Measurements from ENCODE around the gene DYNLT4. TPM values are rescaled to one million over a fixed set of nuclear protein-coding genes. Genes with fewer than 3 reads are reported as not detected.

The DYNLT4 gene
- total and polyA plus RNA-seq, 2 of the 13 experiments (the other 11 are each of a cell fraction or from before 2014, with no cell fraction given): 0.77 TPM; not detected in 1

DNA sequence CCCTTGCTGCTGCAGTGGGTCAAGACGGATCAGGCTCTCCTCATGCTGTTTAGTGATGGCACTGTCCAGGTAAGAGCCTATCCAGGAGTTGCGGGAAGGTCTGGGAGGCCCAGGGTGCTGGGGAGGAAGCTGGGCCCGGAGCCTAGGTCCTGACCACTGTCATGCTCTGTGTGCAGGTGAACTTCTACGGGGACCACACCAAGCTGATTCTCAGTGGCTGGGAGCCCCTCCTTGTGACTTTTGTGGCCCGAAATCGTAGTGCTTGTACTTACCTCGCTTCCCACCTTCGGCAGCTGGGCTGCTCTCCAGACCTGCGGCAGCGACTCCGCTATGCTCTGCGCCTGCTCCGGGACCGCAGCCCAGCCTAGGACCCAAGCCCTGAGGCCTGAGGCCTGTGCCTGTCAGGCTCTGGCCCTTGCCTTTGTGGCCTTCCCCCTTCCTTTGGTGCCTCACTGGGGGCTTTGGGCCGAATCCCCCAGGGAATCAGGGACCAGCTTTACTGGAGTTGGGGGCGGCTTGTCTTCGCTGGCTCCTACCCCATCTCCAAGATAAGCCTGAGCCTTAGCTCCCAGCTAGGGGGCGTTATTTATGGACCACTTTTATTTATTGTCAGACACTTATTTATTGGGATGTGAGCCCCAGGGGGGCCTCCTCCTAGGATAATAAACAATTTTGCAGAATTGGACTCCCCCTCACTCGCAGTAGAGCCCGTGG lies 1.7 kb downstream of the DYNLT4 start:
- no peak for DNase-seq (ENCODE audit: low spot score)
- H3K4me1 ChIP-seq (ENCODE audit: insufficient read depth, low read length): peaks cover 71% of the 10 kb centered on the region
- H3K27ac ChIP-seq (ENCODE audit: extremely low read length, insufficient read depth, low read length): peak overlapping the region; percentile 24
- in situ Hi-C loops (cut with HindIII; ENCODE audit: extremely low pct_ligation_motif_present, low pct_unique_long_range_greater_than_20kb): no loop called here
- no peak overlapping the region for H3K9ac ChIP-seq (ENCODE audit: insufficient read depth, low read depth, low read length)
- CTCF ChIA-PET (ENCODE audit: low intra/inter-chr PET ratio, low total read pairs): no interaction called here
- BruUV-seq (replicated peaks): no TSS peak
- no peak overlapping the region for H3K4me2 ChIP-seq (ENCODE audit: low read depth, low read length)
- no peaks in the 10 kb centered on the region for H3K9me3 ChIP-seq (ENCODE audit: low read length)
- H3K79me2 ChIP-seq (ENCODE audit: insufficient read depth, low read length): peaks cover 26% of the 10 kb centered on the region
- 96% methylated on average over 14 of the region's 20 CpGs for WGBS (ENCODE audit: low lambda C conversion rate)
- no peaks in the 10 kb centered on the region for H3K27me3 ChIP-seq (ENCODE audit: control insufficient read depth in 1 of 2, insufficient read depth in 2 of 2, low read length in 2 of 2)
- intact Hi-C loops (cut with micrococcal nuclease; ENCODE audit: unreplicated experiment): no loop called here
- 0 out of 2 replicates have a peak, but pooled peaks cover 7% of the 10 kb centered on the region for H4K20me1 ChIP-seq (ENCODE audit: insufficient read depth, low read length)
- H2AFZ ChIP-seq (ENCODE audit: low read length): no peak overlapping the region
- POLR2A ChIA-PET: interaction anchor here (1.0 to 12.9 kb wide), 3 partner anchors 17 to 103 kb away, joined by 3 to 570 read pairs (median 3); partner anchors contain the start of gene RPS8
- ATAC-seq: no peak
- no peak for FAIRE-seq
- H3K36me3 ChIP-seq (replicated peaks in 1 of 2; ENCODE audit: control insufficient read depth in 1 of 2, insufficient read depth in 2 of 2, low read length in 2 of 2): peaks cover 6 to 38% of the 10 kb centered on the region in 2 experiments; a peak in 4 of 5 replicates
- TF ChIP-seq, protein P1, sequence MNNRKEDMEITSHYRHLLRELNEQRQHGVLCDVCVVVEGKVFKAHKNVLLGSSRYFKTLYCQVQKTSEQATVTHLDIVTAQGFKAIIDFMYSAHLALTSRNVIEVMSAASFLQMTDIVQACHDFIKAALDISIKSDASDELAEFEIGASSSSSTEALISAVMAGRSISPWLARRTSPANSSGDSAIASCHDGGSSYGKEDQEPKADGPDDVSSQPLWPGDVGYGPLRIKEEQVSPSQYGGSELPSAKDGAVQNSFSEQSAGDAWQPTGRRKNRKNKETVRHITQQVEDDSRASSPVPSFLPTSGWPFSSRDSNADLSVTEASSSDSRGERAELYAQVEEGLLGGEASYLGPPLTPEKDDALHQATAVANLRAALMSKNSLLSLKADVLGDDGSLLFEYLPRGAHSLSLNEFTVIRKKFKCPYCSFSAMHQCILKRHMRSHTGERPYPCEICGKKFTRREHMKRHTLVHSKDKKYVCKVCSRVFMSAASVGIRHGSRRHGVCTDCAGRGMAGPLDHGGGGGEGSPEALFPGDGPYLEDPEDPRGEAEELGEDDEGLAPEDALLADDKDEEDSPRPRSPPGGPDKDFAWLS (CRISPR knock-in tag; IDR thresholded peaks at IDR 0.05; ENCODE audit: borderline replicate concordance): no peak
- TF ChIP-seq POLR2AphosphoS2 (IDR thresholded peaks at IDR 0.05; ENCODE audit: low read depth, low read length): peak; percentile 39; the same call in 1 of the 2 replicates
- no peak overlapping the region for H3K4me3 ChIP-seq (replicated peaks in 1 of 3; ENCODE audit: insufficient read depth in 1 of 3, low read depth in 2 of 3, low read length in 3 of 3)

DNA sequence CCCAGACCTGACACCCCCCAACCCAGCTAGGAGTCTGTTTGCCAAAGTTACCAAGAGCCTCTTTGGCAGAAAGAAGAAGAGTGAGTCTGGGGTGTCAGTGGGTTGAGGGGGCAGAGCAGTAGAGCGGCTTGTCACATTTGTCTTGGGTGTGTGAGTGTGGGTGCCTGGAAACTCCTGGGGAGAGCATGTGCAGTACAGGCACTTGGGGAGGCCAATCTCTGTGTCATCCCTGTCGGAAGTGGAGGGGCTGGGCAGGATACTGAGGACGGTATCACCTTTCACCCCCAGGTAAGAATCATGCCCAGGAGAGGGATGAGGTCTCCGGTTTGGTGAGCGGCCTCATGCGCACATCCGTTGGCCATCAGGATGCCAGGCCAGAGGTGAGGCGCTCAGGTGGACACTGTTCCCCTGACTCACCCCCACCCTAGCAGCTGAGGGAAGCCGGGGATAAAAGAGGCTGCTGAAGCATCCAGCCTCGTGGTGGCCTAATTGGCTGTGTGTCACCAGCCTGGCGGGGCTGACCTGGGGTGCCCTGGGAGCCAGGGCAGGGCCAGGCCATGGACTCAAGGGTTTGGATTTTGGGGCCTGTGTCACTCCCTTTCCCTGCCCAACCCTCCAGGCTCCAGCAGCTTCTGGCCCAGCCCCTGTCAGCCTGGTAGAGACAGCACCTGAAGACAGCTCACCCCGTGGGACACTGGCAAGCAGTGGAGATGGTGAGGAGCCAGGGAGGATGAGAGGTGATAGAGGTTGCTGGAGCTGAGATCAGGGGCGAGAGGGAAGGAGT lies 3.6 kb downstream of the DYNLT4 start:
- H3K9ac ChIP-seq (ENCODE audit: insufficient read depth, low read depth, low read length): no peak overlapping the region
- H3K36me3 ChIP-seq (replicated peaks in 1 of 2; ENCODE audit: control insufficient read depth in 1 of 2, insufficient read depth in 2 of 2, low read length in 2 of 2): peaks cover 6 to 38% of the 10 kb centered on the region in 2 experiments; a peak in 4 of 5 replicates
- H4K20me1 ChIP-seq (ENCODE audit: insufficient read depth, low read length): 0 out of 2 replicates have a peak, but pooled peaks cover 7% of the 10 kb centered on the region
- peaks cover 65% of the 10 kb centered on the region for H3K4me1 ChIP-seq (ENCODE audit: insufficient read depth, low read length)
- FAIRE-seq (no peak), ATAC-seq (no peak), DNase-seq (ENCODE audit: low spot score) (no peak)
- H3K27ac ChIP-seq (ENCODE audit: extremely low read length, insufficient read depth, low read length): no peak overlapping the region
- intact Hi-C loops (cut with micrococcal nuclease; ENCODE audit: unreplicated experiment) (no loop called here), in situ Hi-C loops (cut with HindIII; ENCODE audit: extremely low pct_ligation_motif_present, low pct_unique_long_range_greater_than_20kb) (no loop called here)
- H3K4me3 ChIP-seq (replicated peaks in 1 of 3; ENCODE audit: insufficient read depth in 1 of 3, low read depth in 2 of 3, low read length in 3 of 3): no peak overlapping the region
- ChIA-PET CTCF (ENCODE audit: low intra/inter-chr PET ratio, low total read pairs) (no interaction called here), POLR2A (interaction anchor here (12.9 kb wide), 1 partner anchor 19 kb away, joined by 570 read pairs; no protein-coding TSS in a partner anchor)
- no peak overlapping the region for H2AFZ ChIP-seq (ENCODE audit: low read length)
- H3K79me2 ChIP-seq (ENCODE audit: insufficient read depth, low read length): peaks cover 17% of the 10 kb centered on the region
- BruUV-seq (replicated peaks): no TSS peak
- TF ChIP-seq, protein P2, sequence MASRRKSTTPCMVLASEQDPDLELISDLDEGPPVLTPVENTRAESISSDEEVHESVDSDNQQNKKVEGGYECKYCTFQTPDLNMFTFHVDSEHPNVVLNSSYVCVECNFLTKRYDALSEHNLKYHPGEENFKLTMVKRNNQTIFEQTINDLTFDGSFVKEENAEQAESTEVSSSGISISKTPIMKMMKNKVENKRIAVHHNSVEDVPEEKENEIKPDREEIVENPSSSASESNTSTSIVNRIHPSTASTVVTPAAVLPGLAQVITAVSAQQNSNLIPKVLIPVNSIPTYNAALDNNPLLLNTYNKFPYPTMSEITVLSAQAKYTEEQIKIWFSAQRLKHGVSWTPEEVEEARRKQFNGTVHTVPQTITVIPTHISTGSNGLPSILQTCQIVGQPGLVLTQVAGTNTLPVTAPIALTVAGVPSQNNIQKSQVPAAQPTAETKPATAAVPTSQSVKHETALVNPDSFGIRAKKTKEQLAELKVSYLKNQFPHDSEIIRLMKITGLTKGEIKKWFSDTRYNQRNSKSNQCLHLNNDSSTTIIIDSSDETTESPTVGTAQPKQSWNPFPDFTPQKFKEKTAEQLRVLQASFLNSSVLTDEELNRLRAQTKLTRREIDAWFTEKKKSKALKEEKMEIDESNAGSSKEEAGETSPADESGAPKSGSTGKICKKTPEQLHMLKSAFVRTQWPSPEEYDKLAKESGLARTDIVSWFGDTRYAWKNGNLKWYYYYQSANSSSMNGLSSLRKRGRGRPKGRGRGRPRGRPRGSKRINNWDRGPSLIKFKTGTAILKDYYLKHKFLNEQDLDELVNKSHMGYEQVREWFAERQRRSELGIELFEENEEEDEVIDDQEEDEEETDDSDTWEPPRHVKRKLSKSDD (CRISPR knock-in tag; IDR thresholded peaks at IDR 0.05; ENCODE audit: low read depth): no peak
- no peak for TF ChIP-seq FOXC1 (CRISPR knock-in tag; IDR thresholded peaks at IDR 0.05; ENCODE audit: borderline replicate concordance)
- TF ChIP-seq HOXA5 (CRISPR knock-in tag; IDR thresholded peaks at IDR 0.05): no peak
- TF ChIP-seq CHCHD3 (CRISPR knock-in tag; IDR thresholded peaks at IDR 0.05): no peak
- TF ChIP-seq PAF1 (CRISPR knock-in tag; IDR thresholded peaks at IDR 0.05): no peak
- no peak for TF ChIP-seq TARDBP (CRISPR knock-in tag; IDR thresholded peaks at IDR 0.05)
- H3K9me3 ChIP-seq (ENCODE audit: low read length): no peaks in the 10 kb centered on the region
- no peaks in the 10 kb centered on the region for H3K27me3 ChIP-seq (ENCODE audit: control insufficient read depth in 1 of 2, insufficient read depth in 2 of 2, low read length in 2 of 2)
- 93% methylated on average over 7 of the region's 13 CpGs for WGBS (ENCODE audit: low lambda C conversion rate)
- H3K4me2 ChIP-seq (ENCODE audit: low read depth, low read length): no peak overlapping the region
